IPS DF 4.7 (cell line): Measurements from ENCODE around the gene PDS5B.

Experiments
- DNase-seq: peaks from one replicate; pipeline ENCODE4 v3.0.0-alpha.2; 2013; ENCODE audit warnings: low spot score; ENCODE audit errors: extremely low read depth

PDS5B gene

DNA sequence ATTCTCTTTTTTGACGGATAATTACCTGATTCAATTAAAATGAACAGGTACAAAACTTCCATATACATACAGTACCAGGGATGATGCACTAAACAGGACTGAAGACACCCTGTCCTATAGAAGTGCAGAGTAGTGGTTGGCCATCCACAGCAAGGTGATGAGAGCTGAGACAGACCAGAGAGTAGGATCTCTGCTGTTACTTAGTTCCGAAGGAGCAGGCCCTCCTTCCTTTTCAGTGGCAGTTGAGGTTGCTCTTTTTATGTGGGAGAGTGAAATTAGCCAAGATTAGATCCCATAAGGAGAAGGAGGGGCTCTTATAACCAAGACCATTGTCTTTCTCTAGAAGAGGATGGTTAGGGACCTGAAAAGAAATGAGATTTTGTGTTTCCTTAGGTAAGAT, 4.0 kb downstream of the PDS5B start:
- no peak for DNase-seq

DNA sequence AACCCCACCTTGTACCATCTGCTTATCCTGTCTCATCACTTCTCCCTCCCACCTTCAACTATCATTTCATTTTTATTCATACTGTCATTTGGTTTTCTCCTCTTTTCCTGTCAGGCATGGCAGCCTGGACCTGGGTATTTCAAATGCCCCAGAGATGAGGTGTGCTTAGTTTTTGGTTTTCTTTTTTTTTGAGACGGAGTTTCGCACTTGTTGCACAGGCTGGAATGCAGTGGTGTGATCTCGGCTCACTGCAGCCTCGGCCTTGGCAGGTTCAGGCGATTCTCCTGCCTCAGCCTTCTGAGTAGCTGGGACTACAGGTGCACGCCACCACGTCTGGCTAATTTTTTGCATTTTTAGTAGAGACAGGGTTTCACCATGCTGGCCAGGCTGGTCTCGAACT, 5.8 kb downstream of the PDS5B start:
- DNase-seq, result no peak

DNA sequence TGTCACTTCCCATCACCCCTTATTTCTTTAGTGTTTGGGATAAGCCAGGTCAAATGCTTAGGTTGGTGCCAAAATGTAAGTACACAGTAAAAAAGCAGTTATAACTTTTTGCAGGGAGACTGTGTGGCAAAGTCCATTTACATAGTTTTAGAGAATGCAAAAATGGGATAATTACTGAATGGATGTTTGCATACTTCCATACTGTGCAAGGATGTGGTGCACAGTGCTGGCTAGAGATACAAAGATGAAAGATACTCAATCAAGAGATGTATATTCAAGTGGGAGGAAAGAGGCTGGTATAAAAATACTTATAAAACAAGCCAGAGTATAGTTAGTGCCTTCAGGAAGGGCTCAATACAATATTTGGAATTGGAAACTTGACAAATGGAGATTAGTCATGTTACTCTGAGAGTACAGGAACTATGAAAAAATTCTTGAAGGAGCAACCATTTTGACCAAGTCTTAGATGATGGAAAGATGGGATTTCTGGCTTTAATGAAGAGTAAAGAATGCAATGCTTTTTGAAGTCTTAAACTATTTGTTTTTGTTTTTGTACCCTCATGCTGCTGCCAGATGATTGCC, 8.0 kb downstream of the PDS5B start:
- no peak for DNase-seq

DNA sequence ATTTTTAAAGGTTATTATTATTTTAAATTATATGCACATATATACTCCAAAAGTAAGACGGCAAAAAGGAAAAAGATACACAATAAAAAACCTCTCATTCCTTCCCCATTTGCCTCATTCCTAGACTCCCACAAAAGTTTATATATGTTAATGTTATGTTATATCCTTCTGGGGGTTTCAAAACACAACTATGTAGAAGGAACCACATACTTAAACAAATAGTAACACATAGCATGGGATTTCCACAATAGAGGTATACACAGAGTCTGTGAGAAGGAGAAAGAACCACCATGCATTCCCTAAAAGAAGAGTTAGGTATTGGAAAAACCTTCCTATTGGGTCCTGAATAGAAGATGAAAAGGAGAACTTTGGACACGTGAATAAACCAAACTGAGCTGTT, 9.1 kb downstream of the PDS5B start:
- DNase-seq, result no peak

DNA sequence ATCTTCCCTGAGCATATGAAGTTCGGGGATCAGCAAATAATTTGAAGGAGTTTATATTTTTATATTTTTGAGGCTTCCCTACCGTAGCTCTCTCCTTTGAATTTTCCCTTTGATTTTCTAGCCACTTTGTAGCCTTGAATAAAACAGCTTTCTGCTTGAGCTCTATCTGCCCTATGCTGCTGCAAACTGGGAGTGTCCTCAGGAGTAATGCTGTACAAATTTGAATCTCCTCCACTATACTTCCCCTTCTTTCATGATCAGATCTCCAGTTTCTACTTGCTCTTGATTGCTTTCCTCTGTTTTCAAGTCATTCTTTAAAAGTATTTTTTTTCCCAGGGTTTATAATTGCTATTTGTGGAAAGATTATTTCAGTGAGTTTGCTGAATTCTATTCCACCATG, 14.6 kb downstream of the PDS5B start:
- DNase-seq, result no peak

DNA sequence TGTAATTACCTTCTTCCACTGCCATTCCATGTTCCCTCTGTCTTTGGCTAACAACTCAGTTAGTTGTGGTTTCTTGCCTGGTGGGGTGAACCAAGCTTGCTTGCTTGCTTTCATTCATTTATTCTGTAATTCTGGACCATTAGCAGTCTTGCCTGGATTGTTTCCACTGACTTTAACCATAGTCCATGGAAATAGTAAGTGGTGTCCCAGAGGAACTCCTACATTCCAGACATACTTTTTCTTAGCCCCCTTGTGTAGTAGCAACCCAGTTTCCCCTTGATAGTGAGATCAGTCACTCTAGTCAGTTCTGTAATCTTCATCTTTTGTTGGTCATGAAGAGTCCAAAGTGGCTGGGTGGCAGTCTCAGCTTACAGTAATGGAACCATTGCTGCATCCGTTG, 23.2 kb downstream of the PDS5B start:
- no peak for DNase-seq

DNA sequence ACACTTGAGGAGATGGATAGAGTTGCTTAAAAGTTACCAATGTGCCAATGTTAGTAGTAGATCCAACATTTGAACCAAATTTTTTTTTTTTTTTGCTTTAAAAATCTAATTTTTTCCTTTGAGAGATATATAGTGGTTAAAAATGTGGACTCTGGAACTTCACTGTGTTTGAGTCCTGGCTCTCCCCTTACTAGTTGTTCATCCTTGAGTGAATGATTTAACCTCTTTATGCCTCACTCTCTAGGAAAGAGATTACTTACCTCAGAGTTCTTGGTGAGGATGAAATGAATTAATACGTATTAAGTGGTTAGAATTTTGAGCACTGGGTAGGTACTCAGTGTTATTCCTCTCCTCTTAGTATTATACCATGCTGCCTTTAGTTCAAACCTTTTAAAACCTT, 24.3 kb downstream of the PDS5B start:
- DNase-seq, result no peak

DNA sequence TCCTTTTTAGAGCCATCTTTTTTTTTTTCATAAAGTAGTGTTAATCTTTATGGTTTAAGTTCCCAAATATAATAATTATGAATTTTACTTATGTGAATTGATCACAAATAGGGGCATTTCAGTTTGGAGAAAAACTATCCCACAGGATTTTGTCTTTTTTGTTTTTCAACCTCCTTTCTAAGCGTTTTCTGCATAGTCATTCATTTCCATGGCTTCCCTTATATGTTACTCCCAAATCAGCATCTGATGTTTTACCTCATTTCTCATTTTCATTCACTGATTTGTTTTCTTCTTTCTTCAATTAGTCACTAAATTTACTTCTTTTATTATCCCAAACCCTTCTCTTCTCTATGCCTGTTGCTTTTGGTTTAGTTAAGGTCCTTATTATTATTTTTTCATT, 24.7 kb downstream of the PDS5B start:
- DNase-seq, result no peak

DNA sequence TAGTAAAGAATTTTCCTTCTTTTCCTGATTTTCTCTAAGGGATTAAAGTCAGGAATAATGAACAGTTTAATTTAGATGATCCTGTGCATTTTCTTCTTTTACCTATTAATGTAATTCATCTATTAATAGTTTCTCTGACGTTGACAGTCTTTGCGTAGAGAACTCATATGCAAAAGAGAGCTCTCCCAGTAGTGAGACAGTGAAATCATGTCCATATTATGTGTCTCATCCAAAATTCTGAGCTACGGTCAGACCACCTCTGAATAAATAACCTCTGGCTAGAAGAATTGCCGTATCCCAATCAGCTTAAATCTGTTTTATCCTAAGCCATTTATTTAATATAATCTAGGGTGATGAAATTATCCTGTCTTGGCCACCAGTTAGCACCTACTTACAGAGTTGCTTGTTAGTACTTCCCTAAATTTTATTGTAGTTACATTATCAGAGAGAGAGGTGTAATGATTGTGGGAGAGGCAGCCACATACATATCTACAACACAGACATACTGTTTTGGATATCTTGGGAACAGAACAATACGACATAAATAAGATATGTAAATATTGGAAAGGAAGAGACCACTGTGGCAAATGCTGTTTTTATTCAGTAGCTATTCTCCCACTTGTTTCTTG, 30.7 kb downstream of the PDS5B start:
- DNase-seq, result no peak

DNA sequence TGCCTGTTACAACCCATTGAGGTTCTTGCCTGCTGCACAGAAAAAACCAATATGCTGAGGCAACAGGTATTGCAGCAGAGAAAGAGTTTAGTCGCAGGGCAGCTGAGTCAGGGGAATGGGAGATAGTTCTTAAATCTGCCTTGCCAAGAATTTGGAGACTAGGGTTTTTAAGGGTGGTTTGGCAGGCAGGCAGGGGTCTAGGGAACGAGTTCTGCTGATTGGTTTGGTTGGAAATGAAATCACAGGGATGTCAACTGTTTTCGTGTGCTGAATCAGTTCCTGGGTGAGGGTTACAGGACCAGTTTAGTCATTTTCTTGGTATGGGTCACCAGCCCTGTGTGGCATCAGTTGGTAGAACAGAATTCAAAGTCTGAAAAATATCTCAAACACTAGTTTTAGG, 36.6 kb downstream of the PDS5B start:
- no peak for DNase-seq

DNA sequence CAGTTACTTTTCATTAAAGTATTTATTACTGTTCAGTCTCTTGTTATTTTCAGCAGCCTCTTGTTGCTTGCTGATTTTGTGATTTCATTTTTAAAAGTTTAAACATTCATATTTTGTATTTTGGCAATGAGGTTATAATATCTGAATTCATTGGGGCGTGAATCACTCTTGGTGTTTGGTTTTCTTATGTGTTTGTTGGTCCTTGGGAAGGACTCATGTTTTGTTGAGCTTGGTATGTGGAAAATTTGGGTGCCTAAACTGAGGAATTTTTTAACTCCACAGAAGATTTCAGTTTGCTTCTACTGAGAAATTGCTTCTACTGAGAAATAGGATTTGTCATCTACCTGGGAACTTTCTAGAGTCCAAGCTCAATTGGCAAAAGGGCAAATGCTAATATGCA, 38.2 kb downstream of the PDS5B start:
- DNase-seq, result no peak

DNA sequence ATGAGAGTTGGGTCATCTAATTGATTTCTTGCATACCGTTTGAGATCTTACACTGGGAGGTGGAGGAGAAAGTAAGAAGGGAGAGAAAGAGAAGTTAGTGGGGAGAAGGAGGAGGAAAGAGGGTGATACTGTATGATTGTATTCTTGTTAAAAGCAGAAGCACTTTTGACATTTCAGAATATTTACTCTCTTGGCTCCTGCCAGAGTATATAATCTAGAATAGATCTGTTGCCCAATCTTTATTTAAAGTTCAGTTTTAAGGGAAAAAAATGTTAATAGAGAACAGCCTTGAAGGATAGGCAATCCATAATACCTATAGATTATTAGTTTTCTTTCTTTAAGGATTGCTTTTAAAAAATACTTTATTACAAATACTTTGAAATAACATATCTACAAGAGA, 41.5 kb downstream of the PDS5B start:
- DNase-seq, result no peak

DNA sequence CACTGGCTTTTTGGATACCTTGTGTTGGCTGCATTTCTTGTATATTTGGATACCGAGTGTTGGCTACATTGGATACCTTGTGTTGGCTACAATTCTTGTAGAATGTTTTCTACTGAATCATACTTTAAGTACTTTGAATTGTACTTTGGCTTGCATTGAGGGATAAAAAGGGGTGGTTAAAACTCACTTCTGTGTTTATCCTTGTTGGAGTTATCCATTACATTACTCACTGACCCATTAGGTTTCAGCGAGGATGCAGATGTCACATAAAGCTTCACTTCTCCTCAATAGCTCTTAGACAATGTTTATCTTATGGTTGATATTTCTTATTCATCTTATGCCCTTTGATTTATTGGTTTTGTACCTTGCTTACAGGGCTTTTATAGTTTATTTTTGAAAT, 43.1 kb downstream of the PDS5B start:
- no peak for DNase-seq

DNA sequence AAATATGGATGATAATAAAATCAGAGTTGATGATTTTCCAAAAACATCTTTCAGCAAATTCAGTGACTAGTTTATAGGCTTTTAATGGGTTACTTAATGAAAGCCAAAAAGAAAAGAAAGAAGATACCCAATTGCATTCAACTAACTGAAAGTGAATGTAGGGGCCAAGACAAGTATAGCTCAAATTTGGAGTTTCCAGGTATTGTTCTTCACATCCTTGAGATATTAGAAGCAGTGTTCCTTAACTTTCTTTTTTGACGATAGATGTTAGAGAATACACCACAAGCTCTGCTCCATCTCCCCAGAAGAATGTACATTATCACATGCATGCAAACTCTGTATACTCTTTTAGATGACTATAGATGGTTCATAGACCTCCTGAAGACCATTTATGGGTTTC, 43.6 kb downstream of the PDS5B start:
- no peak for DNase-seq

DNA sequence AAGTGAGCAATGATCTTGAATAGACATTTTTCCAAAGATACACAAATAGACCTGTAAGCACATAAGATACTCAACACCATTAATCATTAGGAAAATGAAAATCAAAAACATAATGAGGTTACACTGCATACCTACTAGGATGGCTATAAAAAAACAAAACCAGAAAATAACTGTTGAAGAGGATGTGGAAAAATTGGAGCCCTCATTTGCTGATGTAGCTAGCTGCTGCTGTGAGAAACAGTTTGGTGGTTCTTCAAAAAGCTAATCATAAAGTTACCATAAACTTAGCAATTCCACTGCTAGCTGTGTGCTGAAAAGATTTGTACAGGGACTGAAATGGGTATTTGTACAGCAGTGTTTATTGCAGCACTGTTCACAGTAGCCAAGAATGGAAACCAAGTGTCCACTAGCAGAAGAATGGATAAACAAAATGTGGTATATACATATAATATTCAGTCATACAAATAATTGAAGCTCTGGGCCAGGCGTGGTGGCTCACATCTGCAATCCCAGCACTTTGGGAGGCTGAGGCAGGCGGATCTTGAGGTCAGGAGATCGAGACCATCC, 46.2 kb downstream of the PDS5B start:
- DNase-seq, result no peak

DNA sequence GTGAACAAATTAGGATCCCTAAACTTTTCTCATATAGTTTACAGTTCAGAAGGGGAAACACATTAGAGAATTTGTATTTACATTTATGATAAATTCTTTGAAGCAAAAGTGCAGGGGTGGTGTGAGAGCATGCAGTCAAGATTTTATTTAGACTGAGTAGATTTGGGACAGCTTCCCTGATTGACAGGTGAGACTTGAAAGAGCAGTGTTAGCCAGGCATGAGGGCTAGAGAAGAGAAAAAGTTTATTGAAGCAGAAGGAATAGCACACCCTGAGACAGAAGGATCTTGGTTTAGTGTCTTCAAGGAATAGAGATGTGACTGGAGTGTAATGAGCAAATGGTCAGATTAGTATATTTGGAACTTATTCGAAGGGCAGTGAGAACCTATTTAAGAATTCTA, 50.5 kb downstream of the PDS5B start:
- no peak for DNase-seq

DNA sequence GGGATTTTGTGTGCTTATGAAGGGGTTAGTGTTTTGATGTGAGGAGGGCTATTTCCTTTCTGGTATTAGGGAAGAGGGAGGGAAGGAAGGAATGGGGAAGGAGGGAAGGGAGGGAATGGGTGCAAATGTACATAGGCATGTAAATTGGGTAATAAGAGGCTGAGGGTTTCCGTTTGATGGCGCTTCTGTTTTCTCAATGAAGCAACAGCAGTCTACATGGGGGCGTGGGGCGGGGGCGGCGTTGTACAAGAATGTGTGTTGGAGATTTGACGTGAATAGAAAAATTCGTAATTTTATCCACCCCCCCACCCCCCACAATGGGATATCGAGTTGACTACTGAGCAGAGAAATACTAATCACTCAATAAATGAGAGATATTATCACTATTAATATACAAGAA, 52.5 kb downstream of the PDS5B start:
- DNase-seq, result no peak

DNA sequence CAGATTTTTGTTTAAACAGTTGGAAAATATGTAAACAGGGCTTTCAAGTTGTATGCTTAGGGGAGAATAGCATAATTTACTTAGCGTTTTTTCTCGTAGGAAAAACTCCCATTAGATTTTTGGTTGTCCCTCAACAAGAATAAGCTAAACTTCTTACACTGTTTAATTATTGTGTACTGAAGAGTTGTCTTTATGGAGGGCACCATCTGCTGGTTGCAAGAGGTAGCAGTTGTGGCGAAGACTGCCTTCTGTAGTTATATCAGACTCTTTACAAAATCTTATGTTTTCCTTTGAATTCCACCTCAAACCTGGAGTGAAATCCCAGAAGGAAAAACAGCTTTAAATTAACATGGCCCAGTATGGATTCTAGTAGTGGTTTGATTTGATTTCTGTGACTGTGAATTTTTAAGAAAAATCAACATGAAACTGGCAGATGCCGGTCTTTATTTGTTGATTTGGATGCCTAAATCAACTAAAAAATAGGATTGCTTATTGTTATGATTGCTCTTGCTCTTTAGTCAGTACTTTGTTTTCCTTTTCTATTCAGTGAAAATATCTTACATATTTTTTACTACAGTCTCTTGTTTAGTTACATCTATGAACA, 53.4 kb downstream of the PDS5B start:
- DNase-seq, result no peak

DNA sequence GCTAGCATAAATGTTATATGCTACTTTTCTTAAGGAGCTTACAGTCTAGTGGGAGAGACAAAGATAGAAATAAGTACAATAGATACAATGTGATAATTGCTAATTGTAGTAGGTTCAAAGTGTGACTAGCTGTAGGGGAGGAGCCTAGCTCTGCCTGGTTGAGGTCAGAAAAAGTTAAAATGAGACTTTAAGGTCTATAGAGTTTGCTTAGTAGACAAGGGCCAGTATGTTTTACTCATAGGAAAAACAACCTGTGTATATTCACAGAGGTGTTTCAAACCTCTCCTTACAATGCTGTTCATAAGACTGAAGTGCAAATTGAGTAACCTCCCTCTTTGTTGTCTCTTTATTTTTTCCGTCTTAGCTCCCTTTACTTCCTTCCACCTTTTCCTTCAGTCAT, 56.1 kb downstream of the PDS5B start:
- DNase-seq, result no peak

DNA sequence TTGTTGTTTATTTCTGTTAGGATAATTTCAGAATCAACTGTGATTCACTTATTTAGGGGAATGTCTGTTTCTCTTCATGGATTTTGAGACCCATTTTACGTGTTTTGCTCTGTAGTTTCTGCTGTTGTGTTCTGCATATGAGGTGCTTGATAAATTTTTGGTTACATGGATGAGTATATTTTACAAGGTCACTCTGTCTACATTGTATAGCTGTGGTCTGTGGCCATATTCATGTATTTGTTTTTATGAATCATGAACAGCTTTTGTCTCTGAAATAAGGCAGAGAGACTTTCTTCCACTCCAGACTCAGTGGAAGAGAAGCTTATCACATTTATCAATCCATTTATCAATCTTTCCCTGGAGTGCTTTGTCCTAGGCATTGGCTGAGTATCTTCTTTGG, 56.6 kb downstream of the PDS5B start:
- no peak for DNase-seq

DNA sequence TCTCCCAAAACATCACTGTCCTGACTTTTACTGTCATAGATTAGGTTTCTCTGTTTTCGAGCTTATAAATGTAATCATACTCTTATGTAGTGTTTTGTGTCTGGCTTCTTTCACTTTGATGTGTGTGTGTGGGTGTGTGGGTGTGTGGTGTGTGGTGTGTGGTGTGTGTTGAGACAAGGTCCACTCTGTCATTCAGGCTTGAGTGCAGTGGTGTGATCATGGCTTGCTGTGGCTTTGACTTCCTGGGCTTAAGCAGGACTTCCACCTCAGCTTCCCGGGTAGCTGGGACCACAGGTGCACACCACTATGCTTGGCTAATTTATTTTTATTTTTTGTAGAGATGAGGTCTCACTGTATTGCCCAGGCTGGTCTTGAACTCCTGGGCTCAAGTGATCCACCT, 59.6 kb downstream of the PDS5B start:
- DNase-seq, result no peak

DNA sequence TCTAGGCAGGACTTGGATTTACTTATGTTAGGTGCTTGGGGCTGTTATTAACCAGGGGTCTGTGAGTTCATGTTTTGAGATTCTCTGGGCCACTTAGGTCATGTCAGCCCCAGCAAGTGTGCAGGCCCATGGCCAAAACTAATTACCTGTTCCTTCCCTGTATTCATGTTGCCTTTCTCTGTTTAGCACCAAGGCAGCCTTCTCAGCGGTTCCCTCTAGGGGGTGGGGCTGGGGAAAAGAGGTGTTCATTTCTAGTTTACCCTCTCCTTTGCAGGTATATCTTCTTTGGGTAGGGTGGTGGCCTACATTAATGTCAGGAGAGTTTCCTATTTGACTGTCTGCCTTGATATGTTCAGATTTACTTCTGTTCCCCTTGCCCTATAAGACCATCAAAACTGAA, 61.7 kb downstream of the PDS5B start:
- no peak for DNase-seq

DNA sequence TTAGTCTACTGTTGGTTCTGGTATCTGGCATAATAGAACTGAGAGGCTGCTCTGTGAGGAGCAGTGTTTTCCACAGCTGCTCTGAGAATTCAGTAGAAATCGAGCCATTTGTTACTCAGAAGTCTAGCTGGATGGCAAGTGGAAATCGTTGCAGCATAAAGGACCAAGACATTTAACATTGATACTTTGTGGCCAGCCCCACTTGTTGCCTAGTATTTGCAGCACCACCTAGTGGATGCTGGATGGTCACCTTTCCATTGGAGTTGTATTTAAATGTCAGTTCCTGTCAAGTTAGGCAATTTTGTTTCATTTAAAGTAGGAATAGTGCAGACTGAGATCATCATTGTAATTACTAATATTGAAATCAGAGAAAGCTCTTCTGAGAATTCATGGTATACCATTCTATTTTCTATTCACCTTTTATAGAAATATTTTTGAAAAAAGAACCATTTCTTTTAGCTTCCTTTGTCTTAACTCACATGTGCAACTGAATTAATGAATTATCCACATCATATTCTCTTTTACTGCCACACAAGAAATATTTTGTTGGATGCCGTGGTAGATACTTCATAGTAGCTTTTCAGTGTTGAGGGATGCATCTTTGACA, 64.6 kb downstream of the PDS5B start:
- DNase-seq, result peak; percentile 41
